HG02763 (cell line): ENCODE measurements around the gene LLCFC1.

ENCODE experiments used
- ATAC-seq: cut with Tn5 transposase; IDR thresholded peaks from one replicate; pipeline ENCODE4 v1.9.1; 2021; ENCODE audit warnings: mild to moderate bottlenecking, moderate library complexity; ENCODE audit not compliant: unreplicated experiment

The LLCFC1 gene

GRCh38 chr7:142908921-142909890 lies 30.1 kb upstream of the LLCFC1 start:
- ATAC-seq = no peak

- ATAC-seq = no peak
Measured at GRCh38 chr7:142910031-142910433, 29.3 kb upstream of the LLCFC1 start.

GRCh38 chr7:142910481-142910880 lies 28.8 kb upstream of the LLCFC1 start:
- ATAC-seq = no peak

GRCh38 chr7:142913051-142913450 lies 26.2 kb upstream of the LLCFC1 start:
- ATAC-seq = no peak

GRCh38 chr7:142913566-142913965 lies 25.7 kb upstream of the LLCFC1 start:
- no peak for ATAC-seq

GRCh38 chr7:142914121-142914520 lies 25.2 kb upstream of the LLCFC1 start:
- no peak for ATAC-seq

GRCh38 chr7:142915315-142915714 lies 24.0 kb upstream of the LLCFC1 start:
- ATAC-seq = no peak

GRCh38 chr7:142916508-142916907 lies 22.8 kb upstream of the LLCFC1 start:
- no peak for ATAC-seq

- ATAC-seq = no peak
Measured at GRCh38 chr7:142917447-142917846, 21.8 kb upstream of the LLCFC1 start.

- ATAC-seq = no peak
Measured at GRCh38 chr7:142918901-142919300, 20.4 kb upstream of the LLCFC1 start.

- ATAC-seq = no peak
Measured at GRCh38 chr7:142919656-142920055, 19.6 kb upstream of the LLCFC1 start.

- ATAC-seq = no peak
Measured at GRCh38 chr7:142923391-142923790, 15.9 kb upstream of the LLCFC1 start.

GRCh38 chr7:142925413-142925812 lies 13.9 kb upstream of the LLCFC1 start:
- no peak for ATAC-seq

GRCh38 chr7:142927085-142927745 lies 12.1 kb upstream of the LLCFC1 start:
- ATAC-seq = no peak

GRCh38 chr7:142927949-142928348 lies 11.3 kb upstream of the LLCFC1 start:
- no peak for ATAC-seq

GRCh38 chr7:142930126-142930730 lies 9.1 kb upstream of the LLCFC1 start:
- no peak for ATAC-seq

GRCh38 chr7:142932386-142933091 lies 6.7 kb upstream of the LLCFC1 start:
- ATAC-seq = no peak

GRCh38 chr7:142933092-142933475 lies 6.2 kb upstream of the LLCFC1 start:
- ATAC-seq = no peak

GRCh38 chr7:142933624-142934023 lies 5.7 kb upstream of the LLCFC1 start, which contains the start of gene TRPV5:
Gene TRPV5, minus strand, starts transcription at chr7:142933746. Its CDS starts 287 bp downstream, at chr7:142933459.
- ATAC-seq = no peak

GRCh38 chr7:142934056-142934455 lies 5.2 kb upstream of the LLCFC1 start:
- no peak for ATAC-seq
